Pons (tissue), 1 donor: ENCODE results near the gene CC2D1B.

Source experiments
- DNase-seq: peaks from one replicate; pipeline ENCODE4 v3.0.0-alpha.2; 2016; ENCODE audit warnings: low spot score

Gene CC2D1B

DNA sequence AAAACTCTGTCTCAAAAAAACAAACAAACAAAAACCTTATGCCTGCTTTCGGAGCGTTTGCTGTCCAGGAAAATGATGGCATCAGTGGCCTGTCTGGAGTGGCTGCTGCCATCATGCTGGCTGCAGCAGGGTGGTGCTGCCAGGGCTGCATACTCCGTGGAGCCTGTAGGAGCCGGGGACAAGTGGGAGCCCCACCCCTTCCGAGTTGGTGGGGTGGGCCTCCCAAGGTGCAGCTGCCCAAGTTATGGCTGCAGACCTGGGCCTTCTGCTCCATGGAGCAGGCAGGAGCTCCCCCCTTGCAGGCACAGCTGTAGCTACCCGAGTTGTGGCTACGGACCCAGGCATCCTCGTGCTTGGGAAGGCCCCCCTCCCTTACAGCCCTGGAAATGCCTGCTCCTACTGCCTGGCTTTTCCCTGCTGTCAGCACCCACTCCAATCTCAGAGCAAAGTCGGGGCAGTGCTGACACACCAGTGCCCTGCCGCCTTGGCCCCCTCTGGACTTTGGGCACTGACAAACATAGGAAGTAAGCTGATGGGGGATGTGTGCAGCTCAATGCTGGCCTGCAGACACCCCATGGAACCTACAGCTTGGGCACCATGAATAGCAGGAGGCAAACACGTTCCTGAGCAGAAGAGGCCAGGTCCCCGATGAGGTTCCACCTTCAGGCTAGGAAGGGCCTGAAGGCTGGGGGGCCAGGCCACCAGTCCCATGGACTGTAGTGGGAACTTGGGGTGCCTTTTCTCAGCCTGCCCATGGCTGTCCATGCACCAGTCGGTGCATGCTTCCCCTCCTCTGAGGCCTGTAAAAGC, 60.4 kb downstream of the CC2D1B start:
- no peak for DNase-seq
